Limb (tissue), 2 donors: ENCODE data around the gene FXYD2.

Experiments
- DNase-seq, 2 donors: peaks; one replicate each; pipeline ENCODE4 v3.0.0-alpha.2; 2016; ENCODE audit errors: extremely low spot score in 2 of 2

FXYD2 gene

GRCh38 chr11:117799634-117800033 is 24.9 kb downstream of the FXYD2 start:
- DNase-seq, result no peak

GRCh38 chr11:117796872-117797529 is 27.5 kb downstream of the FXYD2 start, which contains the start of gene DSCAML1:
Gene DSCAML1, minus strand, starts transcription at chr11:117797216. Its CDS starts 137 bp downstream, at chr11:117797079.
- DNase-seq, result peak in 1 of 2 donors; percentile 66

- DNase-seq, result no peak
These were observed 28.1 kb downstream of the FXYD2 start for GRCh38 chr11:117796456-117796871.

- no peak for DNase-seq
These were observed 28.7 kb downstream of the FXYD2 start for GRCh38 chr11:117795638-117796455.

GRCh38 chr11:117794772-117795629 is 29.5 kb downstream of the FXYD2 start:
- no peak for DNase-seq

GRCh38 chr11:117794135-117794534 is 30.4 kb downstream of the FXYD2 start:
- no peak for DNase-seq

- no peak for DNase-seq
These were observed 31.0 kb downstream of the FXYD2 start for GRCh38 chr11:117793583-117793982.

GRCh38 chr11:117792992-117793391 is 31.6 kb downstream of the FXYD2 start:
- no peak for DNase-seq

GRCh38 chr11:117792241-117792640 is 32.3 kb downstream of the FXYD2 start:
- no peak for DNase-seq

GRCh38 chr11:117790279-117790678 is 34.3 kb downstream of the FXYD2 start:
- DNase-seq, result peak in 1 of 2 donors; percentile 55

- DNase-seq, result no peak
These were observed 35.3 kb downstream of the FXYD2 start for GRCh38 chr11:117789241-117789640.

- DNase-seq, result no peak
These were observed 38.2 kb downstream of the FXYD2 start for GRCh38 chr11:117786135-117786870.

- DNase-seq, result no peak
These were observed 42.4 kb downstream of the FXYD2 start for GRCh38 chr11:117782101-117782500.

- DNase-seq, result no peak
These were observed 42.9 kb downstream of the FXYD2 start for GRCh38 chr11:117781627-117782026.

- no peak for DNase-seq
These were observed 44.1 kb downstream of the FXYD2 start for GRCh38 chr11:117780456-117780855.

GRCh38 chr11:117774553-117774952 is 50.0 kb downstream of the FXYD2 start:
- no peak for DNase-seq

GRCh38 chr11:117772360-117772759 is 52.2 kb downstream of the FXYD2 start:
- no peak for DNase-seq

- no peak for DNase-seq
These were observed 52.7 kb downstream of the FXYD2 start for GRCh38 chr11:117771841-117772240.

GRCh38 chr11:117771197-117771596 is 53.3 kb downstream of the FXYD2 start:
- no peak for DNase-seq

GRCh38 chr11:117770061-117770460 is 54.5 kb downstream of the FXYD2 start:
- DNase-seq, result no peak
